HepG2 (cell line): ENCODE results near the gene BLCAP. TPM values are rescaled to one million over a fixed set of nuclear protein-coding genes. Genes with fewer than 3 reads are reported as not detected.

Source experiments
- ATAC-seq: fragments of 200-7000 bp; cut with Tn5 transposase; 3 replicates; pipeline ENCODE4 v1.9.1; 2020; ENCODE audit warnings: mild to moderate bottlenecking, moderate library complexity
- BruUV-seq: library from RNA; stranded (reverse); fragments of 400-500 nt; replicated peaks from 2 replicates; lab custom pipeline; 2021; lab: Mats Ljungman, UMichigan
- CTCF ChIA-PET: fragments of 300-600 bp; formaldehyde crosslinking; extraction: SDS; loops from one replicate; lab custom pipeline; 2021; ENCODE audit warnings: low total read pairs, inconsistent platforms, low intra/inter-chr PET ratio; lab: Yijun Ruan, JAX
- POLR2A ChIA-PET: fragments of 350-600 bp; sonication (Branson Sonifier 250); formaldehyde crosslinking; loops from one replicate; lab custom pipeline; 2020; ENCODE audit warnings: antibody characterized with exemption, inconsistent platforms; lab: Yijun Ruan, JAX
- DNase-seq: peaks from one replicate; pipeline ENCODE4 v3.0.0-alpha.2; 2015; ENCODE audit warnings: low spot score
- FAIRE-seq: peaks from 3 replicates; lab custom pipeline; 2011; peaks lifted over from hg19 to GRCh38; lab: Jason Lieb, UNC
- H2AFZ ChIP-seq: one replicate; pipeline ENCODE4 v1.6.1; 2011; ENCODE audit warnings: low read length, inconsistent platforms
- H3K27ac ChIP-seq: fragments of 300-600 bp; 3 replicates; pipeline ENCODE4 v1.8.0; 2011; ENCODE audit warnings: mixed run types, mild to moderate bottlenecking, mixed read lengths, low read length, inconsistent platforms; ENCODE audit not compliant: insufficient read depth; ENCODE audit errors: extremely low read length
- H3K27me3 ChIP-seq, 2 experiments: fragments of 200-600 bp in 1 of 2; 2 replicates in 1 of 2; 3 replicates in 1 of 2; pipeline versions ENCODE4 v1.6.0 to v1.8.0; 2011; ENCODE audit warnings: low read length in 2 of 2, mild to moderate bottlenecking in 2 of 2, moderate library complexity in 2 of 2, inconsistent platforms in 1 of 2; ENCODE audit not compliant: insufficient read depth in 2 of 2, control insufficient read depth in 1 of 2
- H3K36me3 ChIP-seq, 2 experiments: fragments of 200-600 bp in 1 of 2; replicated peaks in 1 of 2; 2 replicates in 1 of 2; 3 replicates in 1 of 2; pipeline versions ENCODE4 v1.5.1 to v1.8.0; 2011; ENCODE audit warnings: low read length in 2 of 2, inconsistent platforms in 1 of 2; ENCODE audit not compliant: insufficient read depth in 2 of 2, control insufficient read depth in 1 of 2
- H3K4me1 ChIP-seq: 2 replicates; pipeline ENCODE4 v1.5.1; 2012; ENCODE audit warnings: low read length, inconsistent platforms; ENCODE audit not compliant: insufficient read depth
- H3K4me2 ChIP-seq: 2 replicates; pipeline ENCODE4 v1.6.0; 2011; ENCODE audit warnings: low read depth, low read length, inconsistent platforms
- H3K4me3 ChIP-seq, 3 experiments: fragments of 200-600 bp in 1 of 3; sonication (generic), shearing (Covaris generic) in 1 of 3; replicated peaks in 1 of 3; 2 replicates each; pipeline ENCODE4 v1.5.1; 2011 to 2016; ENCODE audit warnings: low read length in 3 of 3, inconsistent platforms in 2 of 3, low read depth in 2 of 3, mild to moderate bottlenecking in 2 of 3, control low read depth in 1 of 3, mixed read lengths in 1 of 3; ENCODE audit not compliant: insufficient read depth in 1 of 3
- H3K79me2 ChIP-seq: one replicate; pipeline ENCODE4 v1.6.1; 2011; ENCODE audit warnings: low read length, inconsistent platforms; ENCODE audit not compliant: insufficient read depth
- H3K9ac ChIP-seq: 2 replicates; pipeline ENCODE4 v1.6.0; 2011; ENCODE audit warnings: mild to moderate bottlenecking, low read depth, low read length, inconsistent platforms; ENCODE audit not compliant: insufficient read depth
- H3K9me3 ChIP-seq: 2 replicates; pipeline ENCODE4 v1.5.1; 2012; ENCODE audit warnings: mild to moderate bottlenecking, low read length
- H4K20me1 ChIP-seq: 2 replicates; pipeline ENCODE4 v1.6.0; 2011; ENCODE audit warnings: inconsistent platforms, mild to moderate bottlenecking, low read length, moderate library complexity; ENCODE audit not compliant: insufficient read depth
- CBX1 ChIP-seq: IDR thresholded peaks from one replicate; pipeline ENCODE4 v1.6.1; 2016; ENCODE audit warnings: antibody characterized with exemption, low read depth
- HMG20A ChIP-seq: IDR thresholded peaks from 2 replicates; pipeline ENCODE4 v1.6.1; 2016; ENCODE audit warnings: borderline replicate concordance
- NRL ChIP-seq: sonication (generic); formaldehyde crosslinking; IDR thresholded peaks from 2 replicates; pipeline ENCODE4 v1.5.0; 2020; ENCODE audit warnings: missing genetic modification reagents, mild to moderate bottlenecking, moderate library complexity, borderline replicate concordance
- PAF1 ChIP-seq: IDR thresholded peaks from 2 replicates; pipeline ENCODE4 v1.6.1; 2016; ENCODE audit warnings: missing genetic modification reagents, missing compliant biosample characterization
- YEATS4 ChIP-seq: sonication (generic); formaldehyde crosslinking; IDR thresholded peaks from 2 replicates; pipeline ENCODE4 v1.4.0; 2020; ENCODE audit warnings: missing genetic modification reagents, borderline replicate concordance
- ZBTB3 ChIP-seq: sonication (generic); formaldehyde crosslinking; IDR thresholded peaks from 2 replicates; pipeline ENCODE4 v1.4.0; 2020; ENCODE audit warnings: low read depth, mild to moderate bottlenecking, moderate library complexity, missing genetic modification reagents, borderline replicate concordance
- ZBTB38 ChIP-seq: sonication (generic); formaldehyde crosslinking; IDR thresholded peaks from 2 replicates; pipeline ENCODE4 v1.5.1; 2020; ENCODE audit warnings: mild to moderate bottlenecking, missing genetic modification reagents
- ZFP41 ChIP-seq: sonication (generic); formaldehyde crosslinking; IDR thresholded peaks from 2 replicates; pipeline ENCODE4 v1.4.0; 2020; ENCODE audit warnings: mild to moderate bottlenecking, missing genetic modification reagents, borderline replicate concordance
- ZNF317 ChIP-seq: sonication (generic); formaldehyde crosslinking; IDR thresholded peaks from 2 replicates; pipeline ENCODE4 v1.5.0; 2020; ENCODE audit warnings: mild to moderate bottlenecking, missing genetic modification reagents
- WGBS: methylation state at CpG from one replicate; pipeline ENCODE4 v1.1.6; 2017; ENCODE audit warnings: low lambda C conversion rate; 5-methylcytosine and 5-hydroxymethylcytosine counted together
- in situ Hi-C: cut with HindIII; loops from 2 replicates; pipeline ENCODE4 v1.10.0; 2017; ENCODE audit warnings: low pct_unique_long_range_greater_than_20kb; ENCODE audit not compliant: extremely low pct_ligation_motif_present
- intact Hi-C: fragments of 100-400 bp; cut with micrococcal nuclease; formaldehyde crosslinking; loops from one replicate; pipeline ENCODE4 v1.10.0; 2022; ENCODE audit not compliant: unreplicated experiment
- polyA plus RNA-seq, 8 experiments: library from polyadenylated mRNA; depleted of rRNA in 3 of 8; stranded (reverse) in 7 of 8; unstranded in 1 of 8; fragments of >200 nt; fragmentation: Illumina TruSeq in 4 of 8; extraction: Trizol in 4 of 8; gene quantifications; 2 replicates each; pipeline versions ENCODE4 v1.2.1 to v1.2.3, GENCODE V29; 2011 to 2016; ENCODE audit warnings: low read depth in 4 of 8, missing spikeins in 1 of 8, mixed read lengths in 1 of 8; ENCODE audit not compliant: insufficient read depth in 1 of 8
- total RNA-seq, 5 experiments: library from RNA; depleted of rRNA; stranded (reverse); fragments of >200 nt; fragmentation: Illumina TruSeq; extraction: Trizol; gene quantifications; 2 replicates each; pipeline ENCODE4 v1.2.3, GENCODE V29; 2016; ENCODE audit warnings: low read depth in 1 of 5
- TF ChIP-seq, protein P1 (sequence below): sonication (generic); formaldehyde crosslinking; IDR thresholded peaks from 2 replicates; pipeline ENCODE4 v1.5.1; 2020; ENCODE audit warnings: mild to moderate bottlenecking, missing genetic modification reagents, moderate library complexity
- TF ChIP-seq, protein P2 (sequence below): sonication (generic); formaldehyde crosslinking; IDR thresholded peaks from 2 replicates; pipeline ENCODE4 v1.4.0; 2020; ENCODE audit warnings: missing genetic modification reagents
- TF ChIP-seq, protein P3 (sequence below): sonication (generic); formaldehyde crosslinking; IDR thresholded peaks from 2 replicates; pipeline ENCODE4 v1.5.0; 2020; ENCODE audit warnings: missing genetic modification reagents
- TF ChIP-seq, protein P4 (sequence below): IDR thresholded peaks from 2 replicates; pipeline ENCODE4 v1.6.1; 2016; ENCODE audit warnings: mild to moderate bottlenecking, missing biosample characterization, missing genetic modification reagents

Gene BLCAP
- total and polyA plus RNA-seq, 2 of the 13 experiments (the other 11 are each of a cell fraction or from before 2014, with no cell fraction given) = 52.4 to 86.8 TPM

DNA sequence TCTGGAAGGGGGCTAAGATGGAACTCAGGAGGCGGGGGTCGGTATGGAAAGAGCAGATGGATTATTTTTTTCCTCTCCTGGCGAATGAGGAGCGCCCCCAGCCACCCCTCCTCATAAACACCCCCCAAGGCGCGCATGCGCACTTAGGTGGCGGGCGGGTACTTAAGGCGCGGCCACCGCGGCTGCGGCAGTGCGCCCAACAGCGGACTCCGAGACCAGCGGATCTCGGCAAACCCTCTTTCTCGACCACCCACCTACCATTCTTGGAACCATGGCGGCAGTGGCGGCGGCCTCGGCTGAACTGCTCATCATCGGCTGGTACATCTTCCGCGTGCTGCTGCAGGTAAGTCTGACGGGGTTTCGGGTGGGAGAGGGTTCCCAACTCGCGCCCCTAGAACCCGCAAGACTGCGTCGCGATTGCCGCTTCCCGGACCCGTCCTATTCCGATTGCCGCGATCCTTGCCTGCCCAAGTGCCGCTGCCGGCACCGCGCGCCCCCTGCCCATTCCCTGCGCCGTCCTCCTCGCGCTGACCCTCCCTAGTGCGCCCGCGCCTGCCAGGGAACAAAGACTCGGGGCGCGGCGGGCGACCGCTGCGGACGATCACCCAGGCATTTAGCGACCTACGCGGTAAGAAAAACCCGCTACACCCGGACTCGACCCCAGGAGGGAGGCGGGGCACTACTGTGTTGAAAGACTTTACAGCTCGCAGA is 6.5 kb downstream of the BLCAP start, which contains the start of gene NNAT (continued):
- TF ChIP-seq, protein P1, sequence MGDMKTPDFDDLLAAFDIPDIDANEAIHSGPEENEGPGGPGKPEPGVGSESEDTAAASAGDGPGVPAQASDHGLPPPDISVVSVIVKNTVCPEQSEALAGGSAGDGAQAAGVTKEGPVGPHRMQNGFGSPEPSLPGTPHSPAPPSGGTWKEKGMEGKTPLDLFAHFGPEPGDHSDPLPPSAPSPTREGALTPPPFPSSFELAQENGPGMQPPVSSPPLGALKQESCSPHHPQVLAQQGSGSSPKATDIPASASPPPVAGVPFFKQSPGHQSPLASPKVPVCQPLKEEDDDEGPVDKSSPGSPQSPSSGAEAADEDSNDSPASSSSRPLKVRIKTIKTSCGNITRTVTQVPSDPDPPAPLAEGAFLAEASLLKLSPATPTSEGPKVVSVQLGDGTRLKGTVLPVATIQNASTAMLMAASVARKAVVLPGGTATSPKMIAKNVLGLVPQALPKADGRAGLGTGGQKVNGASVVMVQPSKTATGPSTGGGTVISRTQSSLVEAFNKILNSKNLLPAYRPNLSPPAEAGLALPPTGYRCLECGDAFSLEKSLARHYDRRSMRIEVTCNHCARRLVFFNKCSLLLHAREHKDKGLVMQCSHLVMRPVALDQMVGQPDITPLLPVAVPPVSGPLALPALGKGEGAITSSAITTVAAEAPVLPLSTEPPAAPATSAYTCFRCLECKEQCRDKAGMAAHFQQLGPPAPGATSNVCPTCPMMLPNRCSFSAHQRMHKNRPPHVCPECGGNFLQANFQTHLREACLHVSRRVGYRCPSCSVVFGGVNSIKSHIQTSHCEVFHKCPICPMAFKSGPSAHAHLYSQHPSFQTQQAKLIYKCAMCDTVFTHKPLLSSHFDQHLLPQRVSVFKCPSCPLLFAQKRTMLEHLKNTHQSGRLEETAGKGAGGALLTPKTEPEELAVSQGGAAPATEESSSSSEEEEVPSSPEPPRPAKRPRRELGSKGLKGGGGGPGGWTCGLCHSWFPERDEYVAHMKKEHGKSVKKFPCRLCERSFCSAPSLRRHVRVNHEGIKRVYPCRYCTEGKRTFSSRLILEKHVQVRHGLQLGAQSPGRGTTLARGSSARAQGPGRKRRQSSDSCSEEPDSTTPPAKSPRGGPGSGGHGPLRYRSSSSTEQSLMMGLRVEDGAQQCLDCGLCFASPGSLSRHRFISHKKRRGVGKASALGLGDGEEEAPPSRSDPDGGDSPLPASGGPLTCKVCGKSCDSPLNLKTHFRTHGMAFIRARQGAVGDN (CRISPR knock-in tag) = peak; percentile 17
- no peak for TF ChIP-seq ZFP41 (CRISPR knock-in tag)
- TF ChIP-seq PAF1 = no peak
- TF ChIP-seq, protein P2, sequence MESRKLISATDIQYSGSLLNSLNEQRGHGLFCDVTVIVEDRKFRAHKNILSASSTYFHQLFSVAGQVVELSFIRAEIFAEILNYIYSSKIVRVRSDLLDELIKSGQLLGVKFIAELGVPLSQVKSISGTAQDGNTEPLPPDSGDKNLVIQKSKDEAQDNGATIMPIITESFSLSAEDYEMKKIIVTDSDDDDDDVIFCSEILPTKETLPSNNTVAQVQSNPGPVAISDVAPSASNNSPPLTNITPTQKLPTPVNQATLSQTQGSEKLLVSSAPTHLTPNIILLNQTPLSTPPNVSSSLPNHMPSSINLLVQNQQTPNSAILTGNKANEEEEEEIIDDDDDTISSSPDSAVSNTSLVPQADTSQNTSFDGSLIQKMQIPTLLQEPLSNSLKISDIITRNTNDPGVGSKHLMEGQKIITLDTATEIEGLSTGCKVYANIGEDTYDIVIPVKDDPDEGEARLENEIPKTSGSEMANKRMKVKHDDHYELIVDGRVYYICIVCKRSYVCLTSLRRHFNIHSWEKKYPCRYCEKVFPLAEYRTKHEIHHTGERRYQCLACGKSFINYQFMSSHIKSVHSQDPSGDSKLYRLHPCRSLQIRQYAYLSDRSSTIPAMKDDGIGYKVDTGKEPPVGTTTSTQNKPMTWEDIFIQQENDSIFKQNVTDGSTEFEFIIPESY (CRISPR knock-in tag) = peak; percentile 77

DNA sequence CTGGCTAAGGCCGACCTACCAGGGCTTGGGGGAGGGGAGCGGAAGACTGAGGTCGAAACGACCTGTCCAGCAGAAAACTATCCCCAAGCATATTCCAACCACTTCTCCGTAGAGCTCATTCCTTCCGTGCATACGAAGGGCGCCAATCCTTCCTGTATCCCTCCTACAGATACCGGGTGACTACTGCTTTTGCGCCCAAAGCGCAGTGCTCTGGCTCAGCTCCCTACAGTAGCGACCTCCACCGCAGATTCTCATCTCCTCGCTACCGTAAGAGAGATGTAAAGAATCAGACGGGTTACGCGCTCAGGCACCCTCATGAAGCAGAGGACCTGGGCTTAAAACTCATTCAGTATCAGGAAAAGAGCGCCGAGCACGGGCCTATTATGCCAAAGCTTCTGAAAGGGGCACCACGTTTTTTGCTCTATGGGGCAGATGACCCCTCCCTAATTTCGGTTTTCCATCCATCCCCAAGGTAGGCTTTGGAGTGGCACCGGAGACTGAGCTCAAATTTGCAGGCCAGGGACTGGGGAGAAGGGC is 7.2 kb downstream of the BLCAP start:
- POLR2A ChIA-PET = interaction anchor here (1.5 to 1.8 kb wide), 2 partner anchors 8 to 15 kb away, joined by 6 read pairs; no protein-coding TSS in a partner anchor
- H3K36me3 ChIP-seq = peaks cover 11 to 37% of the 10 kb centered on the region in 2 experiments
- no peaks in the 10 kb centered on the region for H3K9me3 ChIP-seq
- no TSS peak for BruUV-seq
- H3K4me2 ChIP-seq = no peak overlapping the region
- CTCF ChIA-PET = no interaction called here
- in situ Hi-C loops (no loop called here), intact Hi-C loops (no loop called here)
- no peak overlapping the region for H3K4me3 ChIP-seq
- H3K4me1 ChIP-seq = peaks cover 54% of the 10 kb centered on the region
- H3K27ac ChIP-seq = no peak overlapping the region
- no peak overlapping the region for H3K9ac ChIP-seq
- ATAC-seq (no peak), FAIRE-seq (no peak), DNase-seq (no peak)
- 96% methylated on average over 24 of the region's 24 CpGs for WGBS
- H3K27me3 ChIP-seq = no peaks in the 10 kb centered on the region
- peaks cover 42% of the 10 kb centered on the region for H4K20me1 ChIP-seq
- no peak overlapping the region for H2AFZ ChIP-seq
- H3K79me2 ChIP-seq = peaks cover 75% of the 10 kb centered on the region
- TF ChIP-seq ZNF317 (CRISPR knock-in tag) = no peak
- no peak for TF ChIP-seq ZBTB3
- TF ChIP-seq CBX1 = no peak
- peak; percentile 14; the same call in 1 of the 2 replicates for TF ChIP-seq NRL (CRISPR knock-in tag)
- TF ChIP-seq, protein P3, sequence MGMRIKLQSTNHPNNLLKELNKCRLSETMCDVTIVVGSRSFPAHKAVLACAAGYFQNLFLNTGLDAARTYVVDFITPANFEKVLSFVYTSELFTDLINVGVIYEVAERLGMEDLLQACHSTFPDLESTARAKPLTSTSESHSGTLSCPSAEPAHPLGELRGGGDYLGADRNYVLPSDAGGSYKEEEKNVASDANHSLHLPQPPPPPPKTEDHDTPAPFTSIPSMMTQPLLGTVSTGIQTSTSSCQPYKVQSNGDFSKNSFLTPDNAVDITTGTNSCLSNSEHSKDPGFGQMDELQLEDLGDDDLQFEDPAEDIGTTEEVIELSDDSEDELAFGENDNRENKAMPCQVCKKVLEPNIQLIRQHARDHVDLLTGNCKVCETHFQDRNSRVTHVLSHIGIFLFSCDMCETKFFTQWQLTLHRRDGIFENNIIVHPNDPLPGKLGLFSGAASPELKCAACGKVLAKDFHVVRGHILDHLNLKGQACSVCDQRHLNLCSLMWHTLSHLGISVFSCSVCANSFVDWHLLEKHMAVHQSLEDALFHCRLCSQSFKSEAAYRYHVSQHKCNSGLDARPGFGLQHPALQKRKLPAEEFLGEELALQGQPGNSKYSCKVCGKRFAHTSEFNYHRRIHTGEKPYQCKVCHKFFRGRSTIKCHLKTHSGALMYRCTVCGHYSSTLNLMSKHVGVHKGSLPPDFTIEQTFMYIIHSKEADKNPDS (CRISPR knock-in tag) = no peak
- TF ChIP-seq HMG20A (CRISPR knock-in tag) = no peak
- TF ChIP-seq ZBTB38 (CRISPR knock-in tag) = no peak
- TF ChIP-seq YEATS4 (CRISPR knock-in tag) = 0 out of 2 replicates have a peak, but pooled peaks have one; percentile 11
- TF ChIP-seq, protein P4, sequence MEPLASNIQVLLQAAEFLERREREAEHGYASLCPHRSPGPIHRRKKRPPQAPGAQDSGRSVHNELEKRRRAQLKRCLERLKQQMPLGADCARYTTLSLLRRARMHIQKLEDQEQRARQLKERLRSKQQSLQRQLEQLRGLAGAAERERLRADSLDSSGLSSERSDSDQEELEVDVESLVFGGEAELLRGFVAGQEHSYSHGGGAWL (CRISPR knock-in tag) = no peak
